K562 (cell line): ENCODE results near the gene ADCY1. TPM values are rescaled to one million over a fixed set of nuclear protein-coding genes. Genes with fewer than 3 reads are reported as not detected.

ENCODE experiments used
- ATAC-seq: fragments of 200-7000 bp; cut with Tn5 transposase; 3 replicates; pipeline ENCODE4 v1.9.1; 2020; ENCODE audit warnings: moderate library complexity
- BruUV-seq: library from RNA; stranded (reverse); fragments of 400-500 nt; replicated peaks from 2 replicates; lab custom pipeline; 2021; lab: Mats Ljungman, UMichigan
- CTCF ChIA-PET: fragments of 300-600 bp; formaldehyde crosslinking; extraction: SDS; loops from one replicate; lab custom pipeline; 2021; ENCODE audit warnings: low intra/inter-chr PET ratio; lab: Yijun Ruan, JAX
- POLR2A ChIA-PET: fragments of 300-600, 350-650 bp; sonication (Branson Sonifier 250); formaldehyde crosslinking; extraction: SDS; loops from one replicate; lab custom pipeline; 2021; ENCODE audit warnings: antibody characterized with exemption, inconsistent platforms; lab: Yijun Ruan, JAX
- DNase-seq, 4 experiments: peaks; one replicate each; pipeline versions ENCODE4 v3.0.0 to v3.0.0-alpha.2; 2011 to 2018; ENCODE audit warnings: low spot score in 3 of 4, mixed read lengths in 3 of 4; ENCODE audit errors: extremely low read depth in 1 of 4
- FAIRE-seq: peaks from 2 replicates; lab custom pipeline; 2011; peaks lifted over from hg19 to GRCh38; lab: Jason Lieb, UNC
- H2AFZ ChIP-seq: 2 replicates; pipeline ENCODE4 v1.6.0; 2011; ENCODE audit warnings: low read depth, low read length, control low read depth, inconsistent platforms
- H3K27ac ChIP-seq: fragments of 200-600 bp; 3 replicates; pipeline ENCODE4 v1.8.0; 2011; ENCODE audit warnings: low read depth, mild to moderate bottlenecking, control low read depth, inconsistent platforms, low read length, moderate library complexity, mixed read lengths; ENCODE audit errors: extremely low read depth
- H3K27me3 ChIP-seq, 2 experiments: fragments of 300-600 bp in 1 of 2; 2 replicates in 1 of 2; 3 replicates in 1 of 2; pipeline versions ENCODE4 v1.6.0 to v1.8.0; 2011; ENCODE audit warnings: inconsistent platforms in 2 of 2, low read length in 2 of 2, mild to moderate bottlenecking in 1 of 2, mixed read lengths in 1 of 2, moderate library complexity in 1 of 2; ENCODE audit not compliant: control insufficient read depth in 2 of 2, insufficient read depth in 2 of 2
- H3K36me3 ChIP-seq: fragments of 300-600 bp; 3 replicates; pipeline ENCODE4 v1.8.0; 2011; ENCODE audit warnings: mild to moderate bottlenecking, low read length, inconsistent platforms; ENCODE audit not compliant: control insufficient read depth, insufficient read depth
- H3K4me1 ChIP-seq, 2 experiments: fragments of 200-600 bp in 1 of 2; replicated peaks in 1 of 2; 2 replicates in 1 of 2; 3 replicates in 1 of 2; pipeline versions ENCODE4 v1.5.1 to v1.8.0; 2011; ENCODE audit warnings: inconsistent platforms in 2 of 2, low read length in 2 of 2, mild to moderate bottlenecking in 1 of 2, mixed read lengths in 1 of 2, moderate library complexity in 1 of 2; ENCODE audit not compliant: control insufficient read depth in 2 of 2, insufficient read depth in 2 of 2
- H3K4me2 ChIP-seq: 2 replicates; pipeline ENCODE4 v1.6.1; 2011; ENCODE audit warnings: low read length, control low read depth, inconsistent platforms, mixed read lengths; ENCODE audit not compliant: insufficient read depth
- H3K4me3 ChIP-seq: fragments of 200-600 bp; sonication (generic), shearing (Covaris generic); 2 replicates; pipeline ENCODE4 v1.5.1; 2016; ENCODE audit warnings: control low read depth, inconsistent platforms
- H3K79me2 ChIP-seq: fragments of 200-600 bp; 3 replicates; pipeline ENCODE4 v1.8.0; 2011; ENCODE audit warnings: low read length, inconsistent platforms; ENCODE audit not compliant: control insufficient read depth, insufficient read depth
- H3K9ac ChIP-seq, 2 experiments: 2 replicates each; pipeline versions ENCODE4 v1.6.0 to v1.6.1; 2011; ENCODE audit warnings: low read depth in 2 of 2, low read length in 2 of 2, control low read depth in 1 of 2, inconsistent platforms in 1 of 2, mild to moderate bottlenecking in 1 of 2, mixed read lengths in 1 of 2; ENCODE audit not compliant: insufficient read depth in 1 of 2
- H3K9me1 ChIP-seq: one replicate; pipeline ENCODE4 v1.6.0; 2011; ENCODE audit warnings: inconsistent platforms, mild to moderate bottlenecking, low read length, moderate library complexity; ENCODE audit not compliant: control insufficient read depth, insufficient read depth
- H3K9me3 ChIP-seq: replicated peaks from 2 replicates; pipeline ENCODE4 v1.5.1; 2011; ENCODE audit warnings: low read depth, low read length, inconsistent platforms; ENCODE audit not compliant: control insufficient read depth, insufficient read depth
- H4K20me1 ChIP-seq: replicated peaks from 2 replicates; pipeline ENCODE4 v1.6.1; 2011; ENCODE audit warnings: low read length, inconsistent platforms, mixed read lengths; ENCODE audit not compliant: control insufficient read depth, insufficient read depth
- BHLHE40 ChIP-seq: IDR thresholded peaks from 2 replicates; pipeline ENCODE4 v1.6.1; 2011; ENCODE audit warnings: low read length, improper control_type of control experiment
- FOXK2 ChIP-seq, 2 experiments: fragments of 450-650 bp; IDR thresholded peaks in 1 of 2; conservative IDR thresholded peaks in 1 of 2; 2 replicates each; pipeline ENCODE4 v1.6.1; 2016; ENCODE audit warnings: low read depth in 2 of 2, mild to moderate bottlenecking in 1 of 2
- KDM2B ChIP-seq: fragments of 250-450 bp; sonication (Bioruptor Pico); IDR thresholded peaks from 2 replicates; pipeline ENCODE4 v1.8.0; 2021; ENCODE audit warnings: mild to moderate bottlenecking, moderate library complexity
- MIER1 ChIP-seq: fragments of 450-650 bp; IDR thresholded peaks from 2 replicates; pipeline ENCODE4 v1.6.1; 2016; ENCODE audit warnings: antibody characterized with exemption, mild to moderate bottlenecking, low read depth
- OTX1 ChIP-seq: fragments of 450-650 bp; formaldehyde crosslinking; IDR thresholded peaks from 2 replicates; pipeline ENCODE4 v1.4.0; 2022; ENCODE audit warnings: mild to moderate bottlenecking
- PBX2 ChIP-seq, 2 experiments: IDR thresholded peaks in 1 of 2; conservative IDR thresholded peaks in 1 of 2; 2 replicates each; pipeline ENCODE4 v1.6.1; 2016; ENCODE audit warnings: low read depth in 2 of 2, mild to moderate bottlenecking in 1 of 2, missing compliant biosample characterization in 1 of 2, missing genetic modification characterization in 1 of 2, moderate library complexity in 1 of 2
- PHB ChIP-seq: fragments of 250-450 bp; sonication (Bioruptor Pico); IDR thresholded peaks from 2 replicates; pipeline ENCODE4 v1.5.0; 2021
- WGBS: fragments of 100-300 bp; shearing (Covaris generic); methylation state at CpG from one replicate; pipeline ENCODE4 v1.1.6; 2016; ENCODE audit warnings: low coverage, mixed read lengths; ENCODE audit not compliant: insufficient coverage; ENCODE audit errors: missing lambda C conversion rate; 5-methylcytosine and 5-hydroxymethylcytosine counted together
- in situ Hi-C: fragments of 300-500 bp; cut with MboI; formaldehyde crosslinking; loops from 4 replicates; pipeline ENCODE4 v1.15.0; 2018; ENCODE audit warnings: inconsistent platforms, mixed read lengths
- intact Hi-C: fragments of 100-400 bp; cut with micrococcal nuclease; formaldehyde crosslinking; loops from 2 replicates; pipeline ENCODE4 v1.14.2; 2022
- polyA plus RNA-seq, 8 experiments: library from polyadenylated mRNA; depleted of rRNA in 4 of 8; stranded (reverse) in 5 of 8; unstranded in 3 of 8; fragments of >200 nt; fragmentation: Nextera tagmentation in 2 of 8; fragmentation: Illumina TruSeq in 1 of 8; extraction: Ambion mirVana in 2 of 8; extraction: Trizol in 1 of 8; gene quantifications; 2 replicates each; pipeline versions ENCODE4 v1.2.1 to v1.2.3, GENCODE V29; 2011 to 2014; ENCODE audit warnings: inconsistent platforms in 1 of 8, missing spikeins in 1 of 8
- total RNA-seq, 7 experiments: library from RNA; depleted of rRNA in 6 of 7; stranded (reverse); fragments of >200 nt in 6 of 7; fragmentation: Illumina TruSeq in 2 of 7; extraction: Trizol in 2 of 7; gene quantifications; 2 replicates each; pipeline versions ENCODE4 v1.2.1 to v1.2.3, GENCODE V29; 2011 to 2021; ENCODE audit warnings: low replicate concordance in 1 of 7
- TF ChIP-seq, protein P1 (sequence below): fragments of 250-450 bp; sonication (Bioruptor Pico); IDR thresholded peaks from 2 replicates; pipeline ENCODE4 v1.4.0; 2020
- TF ChIP-seq, protein P2 (sequence below): sonication (generic); formaldehyde crosslinking; IDR thresholded peaks from 2 replicates; pipeline ENCODE4 v1.8.1; 2023; ENCODE audit warnings: mild to moderate bottlenecking, missing genetic modification reagents

The ADCY1 gene
- total and polyA plus RNA-seq, 9 of the 15 experiments (the other 6 are each of a cell fraction or from before 2014, with no cell fraction given): under 0.01 to 0.18 (median 0.10) TPM; not detected in 4

DNA sequence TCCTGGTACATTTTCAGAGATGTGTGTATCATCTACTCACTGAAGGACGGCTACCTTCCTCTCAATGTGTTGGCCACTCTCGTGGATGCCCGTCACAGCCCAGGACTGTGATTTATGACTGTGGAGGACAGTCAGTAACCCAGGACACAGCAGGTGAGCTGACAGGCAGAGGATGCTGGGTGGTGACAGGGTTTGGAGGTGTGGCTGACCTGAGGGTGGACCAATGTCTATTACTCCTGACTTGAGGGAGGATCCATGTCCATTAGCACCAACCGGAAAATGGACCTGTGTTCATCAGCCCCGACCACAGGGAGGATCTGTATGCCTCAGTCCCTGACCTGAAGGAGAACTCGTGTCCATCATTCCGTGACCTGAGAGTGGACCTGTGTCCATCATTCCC is 96.1 kb downstream of the ADCY1 start:
- FAIRE-seq (no peak), DNase-seq (no peak), ATAC-seq (no peak)
- Histone ChIP-seq H3K27me3 (peaks cover 0 to 8% of the 10 kb centered on the region in 2 experiments; a peak in 2 of 5 replicates), H3K4me3 (no peak overlapping the region), H3K27ac (no peak overlapping the region), H3K9me3 (no peaks in the 10 kb centered on the region), H3K4me1 (no peaks in the 10 kb centered on the region), H3K4me2 (no peak overlapping the region), H3K9me1 (no peaks in the 10 kb centered on the region), H3K79me2 (no peaks in the 10 kb centered on the region), H4K20me1 (no peaks in the 10 kb centered on the region), H3K9ac (no peak overlapping the region), H2AFZ (no peak overlapping the region), H3K36me3 (no peaks in the 10 kb centered on the region)
- in situ Hi-C loops: no loop called here
- intact Hi-C loops: no loop called here
- no TSS peak for BruUV-seq
- ChIA-PET POLR2A (no interaction called here), CTCF (no interaction called here)
- 3% methylated on average over 7 of the region's 7 CpGs for WGBS
- no peak for TF ChIP-seq MIER1
- TF ChIP-seq KDM2B (CRISPR knock-in tag): no peak
- TF ChIP-seq, protein P1, sequence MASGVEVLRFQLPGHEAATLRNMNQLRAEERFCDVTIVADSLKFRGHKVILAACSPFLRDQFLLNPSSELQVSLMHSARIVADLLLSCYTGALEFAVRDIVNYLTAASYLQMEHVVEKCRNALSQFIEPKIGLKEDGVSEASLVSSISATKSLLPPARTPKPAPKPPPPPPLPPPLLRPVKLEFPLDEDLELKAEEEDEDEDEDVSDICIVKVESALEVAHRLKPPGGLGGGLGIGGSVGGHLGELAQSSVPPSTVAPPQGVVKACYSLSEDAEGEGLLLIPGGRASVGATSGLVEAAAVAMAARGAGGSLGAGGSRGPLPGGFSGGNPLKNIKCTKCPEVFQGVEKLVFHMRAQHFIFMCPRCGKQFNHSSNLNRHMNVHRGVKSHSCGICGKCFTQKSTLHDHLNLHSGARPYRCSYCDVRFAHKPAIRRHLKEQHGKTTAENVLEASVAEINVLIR: no peak
- TF ChIP-seq OTX1: no peak

DNA sequence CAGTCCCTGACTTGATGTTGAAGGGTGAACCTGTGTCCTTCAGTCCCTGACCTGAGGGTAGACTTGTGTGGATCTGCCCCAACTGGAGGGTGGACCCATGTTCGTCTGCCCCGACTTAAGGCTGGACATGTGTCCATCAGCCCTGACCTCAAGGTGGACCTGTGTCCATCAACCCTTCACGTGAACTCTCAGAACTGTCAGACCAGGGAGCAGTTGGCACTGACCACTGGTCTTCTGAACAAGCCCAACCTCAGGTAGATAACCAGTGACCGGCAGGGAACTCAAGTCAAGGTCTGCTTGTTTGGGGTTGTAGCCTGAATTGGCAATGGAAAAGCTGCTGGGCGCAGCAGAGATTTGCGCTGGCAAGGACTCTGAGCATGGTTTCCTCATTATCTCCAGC is 96.5 kb downstream of the ADCY1 start:
- Histone ChIP-seq H3K9me1 (no peaks in the 10 kb centered on the region), H3K9ac (no peak overlapping the region), H3K4me3 (no peak overlapping the region), H3K4me1 (no peaks in the 10 kb centered on the region), H4K20me1 (no peaks in the 10 kb centered on the region), H3K27ac (no peak overlapping the region), H3K36me3 (no peaks in the 10 kb centered on the region), H3K79me2 (no peaks in the 10 kb centered on the region), H3K9me3 (no peaks in the 10 kb centered on the region), H3K4me2 (no peak overlapping the region), H2AFZ (no peak overlapping the region), H3K27me3 (peaks cover 0 to 8% of the 10 kb centered on the region in 2 experiments; a peak in 2 of 5 replicates)
- FAIRE-seq (no peak), DNase-seq (no peak), ATAC-seq (no peak)
- intact Hi-C loops: no loop called here
- POLR2A ChIA-PET: no interaction called here
- CTCF ChIA-PET: no interaction called here
- in situ Hi-C loops: no loop called here
- WGBS: 0% methylated on average over 5 of the region's 6 CpGs
- no TSS peak for BruUV-seq
- TF ChIP-seq, protein P2, sequence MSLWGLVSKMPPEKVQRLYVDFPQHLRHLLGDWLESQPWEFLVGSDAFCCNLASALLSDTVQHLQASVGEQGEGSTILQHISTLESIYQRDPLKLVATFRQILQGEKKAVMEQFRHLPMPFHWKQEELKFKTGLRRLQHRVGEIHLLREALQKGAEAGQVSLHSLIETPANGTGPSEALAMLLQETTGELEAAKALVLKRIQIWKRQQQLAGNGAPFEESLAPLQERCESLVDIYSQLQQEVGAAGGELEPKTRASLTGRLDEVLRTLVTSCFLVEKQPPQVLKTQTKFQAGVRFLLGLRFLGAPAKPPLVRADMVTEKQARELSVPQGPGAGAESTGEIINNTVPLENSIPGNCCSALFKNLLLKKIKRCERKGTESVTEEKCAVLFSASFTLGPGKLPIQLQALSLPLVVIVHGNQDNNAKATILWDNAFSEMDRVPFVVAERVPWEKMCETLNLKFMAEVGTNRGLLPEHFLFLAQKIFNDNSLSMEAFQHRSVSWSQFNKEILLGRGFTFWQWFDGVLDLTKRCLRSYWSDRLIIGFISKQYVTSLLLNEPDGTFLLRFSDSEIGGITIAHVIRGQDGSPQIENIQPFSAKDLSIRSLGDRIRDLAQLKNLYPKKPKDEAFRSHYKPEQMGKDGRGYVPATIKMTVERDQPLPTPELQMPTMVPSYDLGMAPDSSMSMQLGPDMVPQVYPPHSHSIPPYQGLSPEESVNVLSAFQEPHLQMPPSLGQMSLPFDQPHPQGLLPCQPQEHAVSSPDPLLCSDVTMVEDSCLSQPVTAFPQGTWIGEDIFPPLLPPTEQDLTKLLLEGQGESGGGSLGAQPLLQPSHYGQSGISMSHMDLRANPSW (CRISPR knock-in tag): no peak
- TF ChIP-seq PBX2 (CRISPR knock-in tag; IDR thresholded peaks at IDR 0.05; ENCODE audit: low read depth): no peak
- TF ChIP-seq PBX2 (tag; conservative IDR thresholded peaks at IDR 0.05; ENCODE audit: low read depth): no peak
- no peak for TF ChIP-seq FOXK2 (conservative IDR thresholded peaks at IDR 0.05 in 1 of 2, IDR thresholded peaks at IDR 0.05 in 1 of 2; ENCODE audit: low read depth in 2 of 2)
- TF ChIP-seq BHLHE40: no peak
- TF ChIP-seq PHB (CRISPR knock-in tag): no peak
